Measurements from ENCODE around the gene ERVV-1. TPM values are rescaled to one million over a fixed set of nuclear protein-coding genes. Genes with fewer than 3 reads are reported as not detected.

Gene ERVV-1
- polyA plus RNA-seq, 1 of the 3 experiments (the other 2 are of a cell fraction), result not detected

GRCh38 chr19:53037101-53038097 is 23.7 kb downstream of the ERVV-1 start:
- H3K9me2 ChIP-seq, result no peaks in the 10 kb centered on the region
- no peaks in the 10 kb centered on the region for H3K27me3 ChIP-seq (ENCODE audit: insufficient read depth)
- H3K9me3 ChIP-seq, result no peaks in the 10 kb centered on the region
- H2AFZ ChIP-seq (ENCODE audit: low read depth), result 0 out of 2 replicates have a peak overlapping the region, but pooled peaks have one; percentile 11
- H3K79me2 ChIP-seq (ENCODE audit: insufficient read depth), result no peaks in the 10 kb centered on the region
- peak; percentile 85 for DNase-seq
- H4K20me1 ChIP-seq (ENCODE audit: insufficient read depth), result no peaks in the 10 kb centered on the region
- H3K4me2 ChIP-seq, result no peak overlapping the region
- no peaks in the 10 kb centered on the region for H3F3A ChIP-seq (replicated peaks; ENCODE audit: insufficient read depth)
- ChIA-PET POLR2A (no interaction called here), CTCF (no interaction called here)
- no peak overlapping the region for H3K9ac ChIP-seq
- H3K36me3 ChIP-seq (replicated peaks in 1 of 2; ENCODE audit: control insufficient read depth in 1 of 2, insufficient read depth in 2 of 2, low read length in 1 of 2), result no peaks in the 10 kb centered on the region
- H3K4me3 ChIP-seq (ENCODE audit: low read depth in 2 of 2, low read length in 1 of 2), result peak overlapping the region; percentile 23 to 47; a peak in 3 of 4 replicates
- H3K4me1 ChIP-seq (ENCODE audit: control insufficient read depth in 1 of 2, insufficient read depth in 2 of 2, low read depth in 1 of 2, low read length in 1 of 2), result no peaks in the 10 kb centered on the region; a peak in 1 of 4 replicates
- TF ChIP-seq GABPA (IDR thresholded peaks at IDR 0.05; ENCODE audit: low read depth), result peak; percentile 70
- no peak for TF ChIP-seq NRF1 (IDR thresholded peaks at IDR 0.05; ENCODE audit: low read depth, low read length)
- 36% methylated on average over 52 of the region's 52 CpGs for WGBS (ENCODE audit: low lambda C conversion rate)
- H3K27ac ChIP-seq (ENCODE audit: low read depth in 2 of 2, low read length in 1 of 2), result no peak overlapping the region

DNA sequence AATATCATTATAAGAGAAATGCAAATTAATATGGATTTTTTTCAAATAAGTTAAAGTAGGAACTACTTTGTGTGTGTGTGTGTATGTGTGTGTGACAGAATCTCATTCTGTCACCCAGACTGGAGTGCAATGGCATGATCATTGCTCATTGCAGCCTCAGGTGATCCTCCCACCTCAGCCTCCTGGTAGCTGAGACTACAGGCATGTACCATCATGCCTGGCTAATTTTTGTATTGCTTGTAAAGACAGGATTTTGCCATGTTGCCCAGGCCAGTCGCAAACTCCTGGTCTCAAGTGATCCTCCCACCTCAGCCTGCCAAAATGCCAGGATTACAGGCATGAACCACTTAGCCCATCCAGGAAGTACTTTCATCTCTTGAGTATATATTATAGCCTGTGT is 27.6 kb downstream of the ERVV-1 start:
- WGBS (ENCODE audit: low lambda C conversion rate), result 0% methylated on average over 1 of the region's 1 CpG
- POLR2A ChIA-PET, result no interaction called here
- Histone ChIP-seq H4K20me1 (ENCODE audit: insufficient read depth) (no peaks in the 10 kb centered on the region), H3K27ac (ENCODE audit: low read depth in 2 of 2, low read length in 1 of 2) (no peak overlapping the region), H3K4me2 (no peak overlapping the region), H2AFZ (ENCODE audit: low read depth) (no peak overlapping the region), H3K9ac (no peak overlapping the region), H3F3A (replicated peaks; ENCODE audit: insufficient read depth) (no peaks in the 10 kb centered on the region), H3K4me3 (ENCODE audit: low read depth in 2 of 2, low read length in 1 of 2) (no peak overlapping the region), H3K4me1 (ENCODE audit: control insufficient read depth in 1 of 2, insufficient read depth in 2 of 2, low read depth in 1 of 2, low read length in 1 of 2) (no peaks in the 10 kb centered on the region; a peak in 1 of 4 replicates), H3K79me2 (ENCODE audit: insufficient read depth) (no peaks in the 10 kb centered on the region), H3K9me2 (no peaks in the 10 kb centered on the region), H3K36me3 (replicated peaks in 1 of 2; ENCODE audit: control insufficient read depth in 1 of 2, insufficient read depth in 2 of 2, low read length in 1 of 2) (no peaks in the 10 kb centered on the region), H3K27me3 (ENCODE audit: insufficient read depth) (no peaks in the 10 kb centered on the region), H3K9me3 (no peaks in the 10 kb centered on the region)
- CTCF ChIA-PET, result no interaction called here
- DNase-seq, result no peak
- TF ChIP-seq TAF1 (IDR thresholded peaks at IDR 0.05; ENCODE audit: borderline replicate concordance, low read depth, low read length) (no peak), TCF12 (IDR thresholded peaks at IDR 0.05) (no peak)

GRCh38 chr19:53045536-53045935 is 31.8 kb downstream of the ERVV-1 start:
- H3K4me2 ChIP-seq, result no peak overlapping the region
- no peaks in the 10 kb centered on the region for H3K4me1 ChIP-seq (ENCODE audit: control insufficient read depth in 1 of 2, insufficient read depth in 2 of 2, low read depth in 1 of 2, low read length in 1 of 2)
- no peak overlapping the region for H3K9ac ChIP-seq
- H3F3A ChIP-seq (replicated peaks; ENCODE audit: insufficient read depth), result no peaks in the 10 kb centered on the region
- ChIA-PET CTCF (no interaction called here), POLR2A (no interaction called here)
- no peaks in the 10 kb centered on the region for H3K9me2 ChIP-seq
- no peaks in the 10 kb centered on the region for H4K20me1 ChIP-seq (ENCODE audit: insufficient read depth)
- H3K27ac ChIP-seq (ENCODE audit: low read depth in 2 of 2, low read length in 1 of 2), result no peak overlapping the region
- no peak overlapping the region for H3K4me3 ChIP-seq (ENCODE audit: low read depth in 2 of 2, low read length in 1 of 2)
- no peaks in the 10 kb centered on the region for H3K9me3 ChIP-seq
- H2AFZ ChIP-seq (ENCODE audit: low read depth), result no peak overlapping the region
- no peaks in the 10 kb centered on the region for H3K79me2 ChIP-seq (ENCODE audit: insufficient read depth)
- no peaks in the 10 kb centered on the region for H3K36me3 ChIP-seq (replicated peaks in 1 of 2; ENCODE audit: control insufficient read depth in 1 of 2, insufficient read depth in 2 of 2, low read length in 1 of 2)
- H3K27me3 ChIP-seq (ENCODE audit: insufficient read depth), result no peaks in the 10 kb centered on the region
- no peak for DNase-seq
- WGBS (ENCODE audit: low lambda C conversion rate), result 49% methylated on average over 16 of the region's 16 CpGs
- no peak for TF ChIP-seq CTCF (IDR thresholded peaks at IDR 0.05)
- TF ChIP-seq CHD2 (IDR thresholded peaks at IDR 0.05; ENCODE audit: low read length, partially characterized antibody), result no peak
- TF ChIP-seq TAF1 (IDR thresholded peaks at IDR 0.05; ENCODE audit: borderline replicate concordance, low read depth, low read length), result no peak
- TF ChIP-seq NFIC (IDR thresholded peaks at IDR 0.05; ENCODE audit: borderline replicate concordance), result no peak
- TF ChIP-seq, protein P1, sequence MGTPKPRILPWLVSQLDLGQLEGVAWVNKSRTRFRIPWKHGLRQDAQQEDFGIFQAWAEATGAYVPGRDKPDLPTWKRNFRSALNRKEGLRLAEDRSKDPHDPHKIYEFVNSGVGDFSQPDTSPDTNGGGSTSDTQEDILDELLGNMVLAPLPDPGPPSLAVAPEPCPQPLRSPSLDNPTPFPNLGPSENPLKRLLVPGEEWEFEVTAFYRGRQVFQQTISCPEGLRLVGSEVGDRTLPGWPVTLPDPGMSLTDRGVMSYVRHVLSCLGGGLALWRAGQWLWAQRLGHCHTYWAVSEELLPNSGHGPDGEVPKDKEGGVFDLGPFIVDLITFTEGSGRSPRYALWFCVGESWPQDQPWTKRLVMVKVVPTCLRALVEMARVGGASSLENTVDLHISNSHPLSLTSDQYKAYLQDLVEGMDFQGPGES (IDR thresholded peaks at IDR 0.05; ENCODE audit: low read depth, low read length), result no peak
- no peak for TF ChIP-seq JUND (IDR thresholded peaks at IDR 0.05)
- no peak for TF ChIP-seq YY1 (IDR thresholded peaks at IDR 0.05; ENCODE audit: low read depth)
- TF ChIP-seq PBX3 (IDR thresholded peaks at IDR 0.05), result no peak
- TF ChIP-seq SIN3A (IDR thresholded peaks at IDR 0.05; ENCODE audit: borderline replicate concordance, low read depth, low read length), result no peak
- TF ChIP-seq RXRA (IDR thresholded peaks at IDR 0.05; ENCODE audit: borderline replicate concordance, low read depth), result no peak
- no peak for TF ChIP-seq FOSL2 (IDR thresholded peaks at IDR 0.05; ENCODE audit: borderline replicate concordance, low read depth)
- no peak for TF ChIP-seq SMC3 (IDR thresholded peaks at IDR 0.05; ENCODE audit: low read depth, low read length)
- TF ChIP-seq RFX5 (IDR thresholded peaks at IDR 0.05; ENCODE audit: low read length), result no peak
- no peak for TF ChIP-seq EP300 (IDR thresholded peaks at IDR 0.05; ENCODE audit: borderline replicate concordance in 1 of 2, low read depth in 1 of 2, low read length in 1 of 2)
- TF ChIP-seq TCF12 (IDR thresholded peaks at IDR 0.05), result no peak

Measured in SK-N-SH (cell line).